ENCODE measurements around the gene OR12D2. TPM values are rescaled to one million over a fixed set of nuclear protein-coding genes. Genes with fewer than 3 reads are reported as not detected.

The OR12D2 gene
- total RNA-seq, 1 donor from 2014 or later, result not detected

- intact Hi-C loops (cut with DNase I), result no loop called here
- H3K36me3 ChIP-seq, result no peaks in the 10 kb centered on the region
- no peak overlapping the region for H3K4me3 ChIP-seq
- H3K27ac ChIP-seq, result no peak overlapping the region
- no peak for DNase-seq (ENCODE audit: low spot score in 2 of 2)
- TF ChIP-seq, protein P1, sequence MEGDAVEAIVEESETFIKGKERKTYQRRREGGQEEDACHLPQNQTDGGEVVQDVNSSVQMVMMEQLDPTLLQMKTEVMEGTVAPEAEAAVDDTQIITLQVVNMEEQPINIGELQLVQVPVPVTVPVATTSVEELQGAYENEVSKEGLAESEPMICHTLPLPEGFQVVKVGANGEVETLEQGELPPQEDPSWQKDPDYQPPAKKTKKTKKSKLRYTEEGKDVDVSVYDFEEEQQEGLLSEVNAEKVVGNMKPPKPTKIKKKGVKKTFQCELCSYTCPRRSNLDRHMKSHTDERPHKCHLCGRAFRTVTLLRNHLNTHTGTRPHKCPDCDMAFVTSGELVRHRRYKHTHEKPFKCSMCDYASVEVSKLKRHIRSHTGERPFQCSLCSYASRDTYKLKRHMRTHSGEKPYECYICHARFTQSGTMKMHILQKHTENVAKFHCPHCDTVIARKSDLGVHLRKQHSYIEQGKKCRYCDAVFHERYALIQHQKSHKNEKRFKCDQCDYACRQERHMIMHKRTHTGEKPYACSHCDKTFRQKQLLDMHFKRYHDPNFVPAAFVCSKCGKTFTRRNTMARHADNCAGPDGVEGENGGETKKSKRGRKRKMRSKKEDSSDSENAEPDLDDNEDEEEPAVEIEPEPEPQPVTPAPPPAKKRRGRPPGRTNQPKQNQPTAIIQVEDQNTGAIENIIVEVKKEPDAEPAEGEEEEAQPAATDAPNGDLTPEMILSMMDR (IDR thresholded peaks at IDR 0.05), result no peak
- H3K4me1 ChIP-seq, result no peaks in the 10 kb centered on the region
- no peaks in the 10 kb centered on the region for H3K27me3 ChIP-seq
- H3K9me3 ChIP-seq, result no peaks in the 10 kb centered on the region
Observed at GRCh38 chr6:29376003-29376402, 19.4 kb upstream of the OR12D2 start.

DNA sequence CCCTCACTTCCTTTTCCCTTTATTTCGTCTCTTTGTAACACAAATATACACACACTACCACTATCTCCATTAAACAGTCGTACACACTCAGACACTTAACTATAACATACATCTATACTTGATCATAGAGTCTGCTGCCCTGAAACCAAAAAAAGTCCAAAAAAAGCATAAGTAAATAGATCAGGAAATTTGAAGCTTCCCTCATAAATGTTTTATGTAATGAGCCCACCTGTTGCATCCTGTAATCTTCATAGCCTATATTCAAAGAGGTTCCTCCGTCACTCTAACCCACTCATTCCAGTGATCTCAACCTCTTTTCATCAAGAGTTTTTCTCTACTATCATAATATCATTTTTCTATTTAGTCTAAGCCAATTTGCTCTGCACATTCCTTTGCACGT lies 6.9 kb upstream of the OR12D2 start:
- no peaks in the 10 kb centered on the region for H3K9me3 ChIP-seq
- no peaks in the 10 kb centered on the region for H3K36me3 ChIP-seq
- TF ChIP-seq, protein P1 (IDR thresholded peaks at IDR 0.05), result no peak
- DNase-seq (ENCODE audit: low spot score in 2 of 2), result no peak
- H3K4me3 ChIP-seq, result no peak overlapping the region
- no peak overlapping the region for H3K27ac ChIP-seq
- H3K4me1 ChIP-seq, result no peaks in the 10 kb centered on the region
- intact Hi-C loops (cut with DNase I), result no loop called here
- H3K27me3 ChIP-seq, result no peaks in the 10 kb centered on the region

GRCh38 chr6:29399525-29399924 lies 4.1 kb downstream of the OR12D2 start:
- intact Hi-C loops (cut with DNase I), result no loop called here
- TF ChIP-seq, protein P1 (IDR thresholded peaks at IDR 0.05), result no peak
- DNase-seq (ENCODE audit: low spot score in 2 of 2), result no peak

GRCh38 chr6:29403801-29404200 lies 8.4 kb downstream of the OR12D2 start:
- H3K4me3 ChIP-seq, result no peak overlapping the region
- intact Hi-C loops (cut with DNase I), result no loop called here
- no peak for DNase-seq (ENCODE audit: low spot score in 2 of 2)

More at GRCh38 chr6:29399525-29399924, 4.1 kb downstream of the OR12D2 start:
- no peaks in the 10 kb centered on the region for H3K9me3 ChIP-seq
- no peak overlapping the region for H3K4me3 ChIP-seq
- H3K36me3 ChIP-seq, result no peaks in the 10 kb centered on the region
- H3K4me1 ChIP-seq, result no peaks in the 10 kb centered on the region
- H3K27me3 ChIP-seq, result no peaks in the 10 kb centered on the region
- H3K27ac ChIP-seq, result no peak overlapping the region

DNA sequence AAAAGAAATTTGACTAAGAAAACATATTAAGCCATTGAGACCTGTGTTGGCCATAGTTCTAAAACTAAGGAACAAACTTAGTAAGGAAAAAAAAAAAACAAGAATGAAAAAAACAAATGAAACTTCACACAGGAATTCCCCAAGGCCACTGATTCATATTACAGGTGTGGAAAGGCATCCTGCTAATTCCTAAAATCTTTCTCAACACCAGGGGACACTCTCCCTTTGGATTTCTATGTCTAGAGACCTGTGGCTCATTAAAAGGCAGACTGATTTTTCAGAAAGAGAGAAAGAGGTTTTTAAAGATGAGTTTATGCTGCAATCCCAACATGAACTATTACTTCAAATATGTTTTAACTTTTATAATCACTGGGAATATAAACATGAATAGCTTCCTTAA lies 19.2 kb downstream of the OR12D2 start, which contains the start of gene OR12D1:
Gene OR12D1, plus strand, starts transcription at position 341 of the 400 bp plus-strand sequence.
- DNase-seq (ENCODE audit: low spot score in 2 of 2), result no peak
- Histone ChIP-seq H3K27me3 (no peaks in the 10 kb centered on the region), H3K4me3 (no peak within 1 kb of the TSS), H3K36me3 (no peaks in the 10 kb centered on the region), H3K9me3 (peaks cover 0 to 3% of the 10 kb centered on the region in 2 donors), H3K4me1 (no peaks in the 10 kb centered on the region), H3K27ac (no peak within 1 kb of the TSS)
- TF ChIP-seq, protein P1 (IDR thresholded peaks at IDR 0.05), result no peak
- intact Hi-C loops (cut with DNase I), result no loop called here

More at GRCh38 chr6:29403801-29404200, 8.4 kb downstream of the OR12D2 start:
- no peaks in the 10 kb centered on the region for H3K27me3 ChIP-seq
- H3K9me3 ChIP-seq, result no peaks in the 10 kb centered on the region
- TF ChIP-seq, protein P1 (IDR thresholded peaks at IDR 0.05), result no peak
- no peaks in the 10 kb centered on the region for H3K4me1 ChIP-seq
- no peaks in the 10 kb centered on the region for H3K36me3 ChIP-seq
- no peak overlapping the region for H3K27ac ChIP-seq

GRCh38 chr6:29419516-29419915 lies 24.1 kb downstream of the OR12D2 start:
- H3K4me3 ChIP-seq, result no peak overlapping the region
- DNase-seq (ENCODE audit: low spot score in 2 of 2), result no peak
- no peaks in the 10 kb centered on the region for H3K36me3 ChIP-seq
- intact Hi-C loops (cut with DNase I), result no loop called here
- no peak overlapping the region for H3K27ac ChIP-seq
- H3K9me3 ChIP-seq, result no peaks in the 10 kb centered on the region
- H3K27me3 ChIP-seq, result no peaks in the 10 kb centered on the region
- TF ChIP-seq, protein P1 (IDR thresholded peaks at IDR 0.05), result no peak
- no peaks in the 10 kb centered on the region for H3K4me1 ChIP-seq
